SK-N-MC (cell line): ENCODE measurements around the gene TRAF3IP3.

Source experiments
- EZH2 ChIP-seq: fragments of 200-600 bp; sonication (generic); IDR thresholded peaks from one replicate; pipeline ENCODE4 v1.6.1; 2017; ENCODE audit warnings: antibody characterized with exemption
- POLR2AphosphoS5 ChIP-seq: IDR thresholded peaks from 2 replicates; pipeline ENCODE4 v1.6.1; 2012; ENCODE audit warnings: mild to moderate bottlenecking, low read depth, low read length, borderline replicate concordance

DNA sequence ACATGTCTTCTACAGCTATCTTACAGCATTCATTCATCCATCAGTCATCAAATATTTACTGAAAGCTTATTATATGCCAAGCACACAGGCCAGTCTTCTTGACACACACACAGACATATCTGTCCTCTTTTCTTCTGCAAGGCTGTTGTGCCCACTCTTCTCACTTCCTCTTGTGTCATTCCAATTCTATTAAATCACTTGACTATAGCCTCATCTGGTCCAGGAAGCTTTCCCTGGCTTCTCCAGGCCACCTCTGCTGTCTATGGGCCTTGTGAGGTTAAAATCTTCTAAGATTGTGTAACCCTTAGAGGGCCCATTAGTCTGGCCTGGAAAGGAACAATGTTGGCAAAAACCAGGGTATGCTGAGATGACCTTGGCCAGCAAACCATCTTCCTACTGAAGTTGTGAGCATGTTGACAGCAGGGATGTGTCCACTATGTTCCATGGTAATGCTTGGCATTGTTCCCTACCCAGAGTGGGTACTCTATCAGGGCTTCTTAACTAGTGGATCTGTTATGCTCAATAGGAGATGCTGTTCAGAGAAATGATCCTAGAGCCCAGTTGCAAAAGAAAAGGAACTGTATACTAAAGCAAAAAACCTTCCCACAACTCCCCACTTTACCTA lies 5.3 kb downstream of the TRAF3IP3 start:
- no peak for TF ChIP-seq POLR2AphosphoS5
- no peak for TF ChIP-seq EZH2
